ENCODE results near the gene EXOC5.
A peak's percentile ranks its signal among the peaks of the same experiment; 100 is the strongest.

The EXOC5 gene, protein sequence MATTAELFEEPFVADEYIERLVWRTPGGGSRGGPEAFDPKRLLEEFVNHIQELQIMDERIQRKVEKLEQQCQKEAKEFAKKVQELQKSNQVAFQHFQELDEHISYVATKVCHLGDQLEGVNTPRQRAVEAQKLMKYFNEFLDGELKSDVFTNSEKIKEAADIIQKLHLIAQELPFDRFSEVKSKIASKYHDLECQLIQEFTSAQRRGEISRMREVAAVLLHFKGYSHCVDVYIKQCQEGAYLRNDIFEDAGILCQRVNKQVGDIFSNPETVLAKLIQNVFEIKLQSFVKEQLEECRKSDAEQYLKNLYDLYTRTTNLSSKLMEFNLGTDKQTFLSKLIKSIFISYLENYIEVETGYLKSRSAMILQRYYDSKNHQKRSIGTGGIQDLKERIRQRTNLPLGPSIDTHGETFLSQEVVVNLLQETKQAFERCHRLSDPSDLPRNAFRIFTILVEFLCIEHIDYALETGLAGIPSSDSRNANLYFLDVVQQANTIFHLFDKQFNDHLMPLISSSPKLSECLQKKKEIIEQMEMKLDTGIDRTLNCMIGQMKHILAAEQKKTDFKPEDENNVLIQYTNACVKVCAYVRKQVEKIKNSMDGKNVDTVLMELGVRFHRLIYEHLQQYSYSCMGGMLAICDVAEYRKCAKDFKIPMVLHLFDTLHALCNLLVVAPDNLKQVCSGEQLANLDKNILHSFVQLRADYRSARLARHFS

DNA sequence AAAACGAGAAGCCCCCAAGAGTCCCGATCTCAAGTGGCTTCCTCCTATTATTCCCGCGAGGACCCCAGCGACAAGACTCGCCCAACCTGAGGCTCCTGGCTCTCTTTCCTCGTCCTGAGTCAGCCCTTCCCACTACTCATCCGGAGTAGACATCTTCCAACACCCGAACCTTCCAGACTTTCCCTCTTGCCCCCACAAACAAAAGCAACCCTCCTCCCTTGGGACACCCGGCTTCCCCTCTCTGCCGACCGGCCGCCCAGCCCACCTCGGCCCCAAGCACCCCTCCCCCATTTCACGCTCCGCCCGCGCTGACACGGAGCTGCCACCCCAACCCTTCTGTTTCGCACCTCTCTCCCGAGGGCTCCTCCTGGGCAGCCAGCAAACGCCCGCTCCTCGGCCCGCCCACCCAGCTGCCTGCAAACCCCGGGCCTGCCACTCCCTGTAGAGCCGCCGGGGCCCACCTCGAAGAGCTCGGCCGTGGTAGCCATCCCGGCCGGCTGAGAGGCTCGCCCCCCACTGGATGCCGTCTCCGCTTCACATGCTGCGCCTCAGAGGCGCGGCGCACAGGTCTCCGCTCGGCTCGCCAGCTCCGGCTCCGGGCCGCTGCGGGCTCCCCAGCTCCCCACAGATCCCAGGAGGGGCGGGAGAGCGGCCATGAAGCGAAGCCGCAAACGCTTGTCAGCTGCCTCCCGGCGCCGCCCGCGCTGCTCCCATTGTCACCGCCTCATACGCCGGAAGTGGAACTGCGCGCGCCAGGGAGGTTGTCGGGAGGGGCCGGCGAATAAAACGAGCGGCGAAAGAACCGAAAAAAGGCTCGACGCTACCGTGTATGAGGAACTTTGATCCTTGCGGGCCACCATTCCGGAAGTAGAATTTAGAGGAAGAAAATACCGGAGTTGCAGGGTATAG lies at the start of gene EXOC5, which contains the start of gene AP5M1:
TSS of gene EXOC5 (minus strand) at position 745 of the 909 bp plus-strand sequence. CDS start at position 488, 257 bp downstream.
TSS of gene AP5M1 (plus strand) at position 811 of the 909 bp plus-strand sequence. CDS start 344 bp downstream, outside the sequence.
- DNase-seq (ENCODE audit: low read depth in 2 of 2): peak; percentile 77 to 79

DNA sequence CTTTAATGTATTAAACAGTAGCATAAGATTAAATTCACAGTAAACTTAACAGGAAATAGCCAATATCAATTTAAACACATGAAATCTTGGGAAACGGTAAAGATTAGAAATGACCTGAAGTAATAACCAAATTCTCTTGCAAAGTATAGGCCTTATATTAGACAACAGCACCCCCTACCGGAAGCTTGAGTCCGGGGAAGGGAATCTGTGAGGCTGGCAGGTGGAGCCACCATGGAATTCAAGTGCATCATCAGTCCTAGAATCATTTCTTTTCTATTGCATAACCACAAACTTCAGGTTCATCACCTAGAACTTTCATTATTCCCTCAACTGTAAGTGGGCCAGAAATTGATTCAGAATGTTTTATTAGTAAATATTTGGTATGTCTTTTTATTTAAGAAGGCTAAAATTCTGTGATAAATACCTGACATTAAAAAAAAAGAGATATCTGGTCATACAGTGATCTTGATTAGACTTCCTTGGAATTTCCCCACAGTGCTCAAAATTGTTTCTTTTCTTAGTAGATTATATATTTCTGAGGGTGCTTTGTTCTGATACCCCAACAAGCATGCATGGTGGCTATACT lies 48.6 kb upstream of the EXOC5 start:
- DNase-seq (ENCODE audit: low read depth in 2 of 2): peak; percentile 14 to 45

DNA sequence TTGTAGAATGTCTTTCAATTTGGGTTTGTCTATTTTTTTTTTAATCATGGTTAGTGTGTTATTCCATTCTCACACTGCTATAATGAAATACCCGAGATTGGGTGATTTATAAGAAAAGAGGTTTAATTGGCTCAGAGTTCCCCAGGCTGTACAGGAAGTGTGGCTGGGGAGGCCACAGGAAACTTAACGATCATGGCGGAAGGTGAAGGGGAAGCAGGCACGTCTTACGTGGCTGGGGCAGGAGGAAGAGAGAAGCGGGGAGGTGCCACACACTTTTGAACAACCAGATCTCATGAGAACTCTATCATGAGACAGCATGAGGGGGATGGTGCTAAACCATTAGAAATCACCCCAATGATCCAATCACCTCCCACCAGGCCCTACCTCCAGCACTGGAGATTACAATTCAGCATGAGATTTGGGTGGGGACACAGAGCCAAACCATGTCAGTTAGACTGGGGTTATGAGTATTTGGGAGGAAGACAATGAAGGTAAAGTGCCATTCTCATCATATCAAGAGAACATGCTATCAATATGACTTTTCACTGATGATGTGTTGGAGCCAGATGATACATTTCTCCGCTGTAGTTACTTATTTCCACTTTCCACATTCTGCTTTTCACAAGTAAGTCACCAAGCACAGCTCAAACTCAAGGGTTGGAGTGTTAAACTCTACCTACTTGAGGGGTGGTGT lies 45.8 kb upstream of the EXOC5 start:
- DNase-seq (ENCODE audit: low read depth in 2 of 2): no peak

DNA sequence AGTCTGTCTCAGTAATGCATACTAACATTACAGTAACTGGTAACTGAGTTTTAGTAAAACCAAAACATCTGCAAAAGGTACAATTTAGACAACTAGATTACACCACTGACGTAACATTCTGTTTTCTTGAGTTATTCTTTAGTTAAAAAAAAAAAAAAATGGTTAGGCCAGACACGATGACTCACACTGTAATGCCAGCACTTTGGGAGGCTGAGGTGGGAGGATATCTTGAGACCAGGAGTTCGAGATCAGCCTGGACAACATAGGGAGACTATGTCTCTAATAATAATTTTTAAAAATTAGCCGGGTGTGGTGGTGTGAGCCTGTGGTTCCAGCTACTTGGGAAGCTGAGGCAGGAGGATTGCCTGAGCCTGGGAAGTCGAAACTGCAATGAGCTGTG lies 34.2 kb upstream of the EXOC5 start:
- no peak for DNase-seq (ENCODE audit: low read depth in 2 of 2)

DNA sequence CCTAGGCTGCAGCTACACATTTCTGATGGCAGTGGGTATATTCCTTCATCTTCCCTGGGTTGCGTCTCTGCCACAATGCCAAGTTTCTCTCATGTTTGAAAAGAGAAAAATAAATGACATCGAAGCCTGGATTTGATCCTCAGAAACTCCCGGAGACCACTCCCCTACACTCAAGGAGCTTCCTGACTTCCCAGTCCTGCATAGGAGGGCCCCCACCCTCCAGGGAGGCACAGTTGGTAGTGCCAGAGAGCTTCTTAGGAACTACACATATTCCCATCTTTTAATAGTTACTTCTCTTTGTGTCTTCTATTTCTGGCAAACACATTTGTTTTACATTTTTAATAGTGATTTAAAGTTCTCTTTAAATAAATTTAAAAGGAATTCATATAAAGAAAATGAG lies 30.8 kb upstream of the EXOC5 start:
- DNase-seq (ENCODE audit: low read depth in 2 of 2): no peak

DNA sequence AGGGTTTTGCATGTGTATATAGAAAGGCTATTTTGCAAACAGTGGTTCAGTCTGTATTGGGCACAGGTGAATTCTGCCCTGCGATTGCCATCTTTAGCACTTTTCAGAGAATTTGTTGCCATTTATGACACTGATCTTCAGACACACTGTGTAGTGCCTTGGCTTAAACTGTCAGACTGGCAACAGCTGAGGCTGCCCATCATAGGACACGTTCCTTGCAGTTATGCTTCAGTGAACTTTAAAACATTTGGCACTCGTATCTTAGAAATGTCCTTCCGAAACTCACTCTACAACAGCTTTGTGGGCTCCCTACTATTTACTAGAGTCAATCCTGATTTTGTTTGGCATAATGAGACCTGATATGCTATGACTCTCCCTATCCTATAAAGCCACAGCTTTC lies 29.1 kb upstream of the EXOC5 start:
- DNase-seq (ENCODE audit: low read depth in 2 of 2): no peak

DNA sequence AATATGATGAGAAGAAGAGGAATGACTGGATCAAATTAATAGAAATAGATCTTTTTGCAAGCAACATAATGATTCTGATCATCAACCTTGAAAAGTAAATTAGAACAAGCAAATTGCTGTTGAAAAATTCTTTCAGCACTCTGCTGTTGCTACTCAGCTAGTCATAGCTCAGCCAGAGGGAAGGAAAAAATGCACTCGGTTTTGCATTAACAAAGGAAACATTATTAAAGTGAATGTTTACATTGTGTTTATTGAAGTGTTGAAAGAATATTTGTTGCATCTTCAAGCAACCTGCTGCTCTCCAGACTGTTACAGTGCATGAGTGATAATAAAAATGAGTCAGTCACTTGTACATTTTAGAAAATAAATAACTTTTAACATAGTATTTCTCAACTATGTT lies 26.5 kb upstream of the EXOC5 start:
- DNase-seq (ENCODE audit: low read depth in 2 of 2): no peak

DNA sequence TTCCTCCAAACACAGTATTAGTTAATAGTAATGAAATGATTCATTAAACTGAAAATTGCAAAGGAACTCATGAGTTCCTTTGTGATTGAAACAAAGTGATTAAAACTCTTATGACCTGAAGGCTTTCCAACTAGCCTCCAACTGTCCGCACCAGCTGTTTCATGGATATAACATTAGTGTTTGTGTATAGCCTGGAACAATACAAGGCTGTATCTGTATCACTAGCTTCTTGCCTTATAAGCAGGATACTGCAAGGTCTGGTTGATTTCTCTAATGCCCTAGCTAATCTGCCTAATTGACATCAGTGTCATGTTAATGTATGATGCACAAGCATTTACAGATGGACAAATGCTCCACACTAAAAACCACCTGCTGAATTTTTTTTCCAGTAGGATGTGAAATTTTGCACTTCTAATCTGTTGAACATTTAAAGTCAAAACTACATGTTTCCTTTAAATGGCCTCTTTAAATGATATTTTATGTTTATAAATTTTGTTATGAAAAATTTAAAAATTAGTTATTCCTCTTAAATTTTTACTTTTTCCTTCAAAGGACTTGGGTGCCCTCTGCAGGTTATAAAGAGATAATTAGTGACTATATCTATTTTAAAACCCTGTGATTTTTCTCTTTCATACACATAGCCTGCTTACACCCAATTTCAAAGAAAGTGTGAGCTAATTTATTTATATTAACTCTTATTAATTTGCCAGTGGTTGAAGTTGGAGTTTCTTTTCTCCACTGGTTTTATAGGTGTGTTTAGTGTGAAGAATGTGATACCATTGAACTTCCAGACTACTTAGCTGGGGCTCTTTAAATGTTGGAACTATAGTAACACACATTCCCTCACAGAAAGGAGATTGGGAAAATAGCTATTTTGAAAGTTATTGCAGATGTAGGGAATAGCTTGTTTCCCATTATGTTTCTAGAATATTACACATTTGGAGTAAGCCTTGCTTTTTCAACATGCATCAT lies 25.4 kb upstream of the EXOC5 start:
- DNase-seq (ENCODE audit: low read depth in 2 of 2): no peak

DNA sequence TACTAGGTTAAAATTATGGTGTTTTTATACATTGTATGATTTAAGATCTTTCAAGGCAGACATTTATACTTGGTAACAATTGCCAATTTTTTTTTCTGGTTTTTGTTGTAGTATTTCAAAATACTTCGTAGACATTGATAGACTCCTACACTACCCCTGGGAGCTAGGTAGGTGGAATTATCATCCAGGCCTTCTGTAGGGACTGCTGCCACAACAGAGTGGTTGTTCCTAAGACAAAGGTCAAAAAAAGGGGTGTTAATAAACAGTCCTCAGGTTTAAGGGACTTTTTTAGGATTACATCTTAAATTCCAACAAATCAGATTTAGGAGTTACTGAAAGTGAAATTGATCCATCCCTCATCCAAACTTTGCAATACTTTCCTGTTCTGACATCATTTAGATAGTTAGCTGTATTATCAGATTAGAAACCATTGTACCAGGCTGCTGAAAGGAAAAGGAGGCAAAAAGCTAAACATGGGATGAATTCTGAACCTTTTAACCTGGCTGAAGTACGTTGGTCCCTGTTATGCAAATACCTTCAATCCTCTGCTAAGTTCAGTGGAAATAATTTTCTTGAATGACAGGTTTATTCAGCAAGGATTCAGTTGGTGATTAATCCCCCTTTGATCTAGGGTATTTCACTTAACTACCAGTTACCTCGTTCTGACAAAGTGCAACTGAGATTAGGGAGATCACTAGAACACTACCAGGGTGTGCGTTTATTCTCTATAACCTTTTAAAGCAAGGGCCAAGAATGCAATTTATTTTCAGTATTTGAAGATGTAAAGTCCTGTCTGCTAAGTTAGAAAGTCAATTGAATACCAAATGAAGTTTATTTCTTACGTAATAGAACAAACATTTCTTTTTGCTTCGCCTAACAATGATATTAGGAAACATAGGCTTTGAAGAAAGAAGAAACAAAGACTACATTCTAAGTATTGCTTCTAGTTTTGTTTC lies 23.3 kb upstream of the EXOC5 start:
- DNase-seq (ENCODE audit: low read depth in 2 of 2): no peak

DNA sequence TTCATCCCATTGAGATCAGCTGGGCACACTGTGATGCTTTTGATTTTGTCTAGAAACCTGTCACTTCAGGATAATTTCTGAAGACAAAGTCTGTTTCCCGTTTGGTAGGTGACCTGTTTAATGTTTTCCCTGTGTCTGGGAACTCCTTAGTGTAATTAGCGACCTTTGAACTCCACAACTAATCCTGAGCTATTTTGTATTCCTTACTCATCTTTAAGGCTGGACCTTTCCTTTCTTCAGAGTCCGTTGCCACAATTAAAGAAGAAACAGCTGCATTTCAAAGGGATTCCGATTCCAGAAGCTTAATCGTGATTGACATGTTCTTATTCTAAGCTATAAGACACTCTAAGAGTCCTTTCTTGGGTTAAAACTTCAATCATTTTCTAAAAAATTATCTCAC lies 22.0 kb upstream of the EXOC5 start:
- no peak for DNase-seq (ENCODE audit: low read depth in 2 of 2)

DNA sequence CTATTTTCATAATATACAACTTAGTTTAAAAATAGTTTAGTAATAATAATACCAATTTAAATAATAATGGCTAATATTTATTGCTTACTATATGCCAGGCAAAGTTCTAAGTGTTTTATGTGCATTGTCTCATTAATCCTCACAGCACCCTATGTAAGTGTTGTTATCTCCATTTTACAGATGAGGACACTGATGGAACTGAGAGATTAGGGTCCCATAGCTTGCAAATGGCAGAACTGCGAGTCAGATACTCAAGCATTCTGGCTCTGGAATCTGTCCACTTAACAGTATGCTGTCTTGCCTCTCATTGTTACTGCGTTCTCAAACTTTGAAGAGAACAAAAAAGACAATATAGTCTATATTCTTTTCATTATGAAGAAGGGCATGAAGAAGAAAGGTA lies 19.0 kb upstream of the EXOC5 start:
- DNase-seq (ENCODE audit: low read depth in 2 of 2): no peak

DNA sequence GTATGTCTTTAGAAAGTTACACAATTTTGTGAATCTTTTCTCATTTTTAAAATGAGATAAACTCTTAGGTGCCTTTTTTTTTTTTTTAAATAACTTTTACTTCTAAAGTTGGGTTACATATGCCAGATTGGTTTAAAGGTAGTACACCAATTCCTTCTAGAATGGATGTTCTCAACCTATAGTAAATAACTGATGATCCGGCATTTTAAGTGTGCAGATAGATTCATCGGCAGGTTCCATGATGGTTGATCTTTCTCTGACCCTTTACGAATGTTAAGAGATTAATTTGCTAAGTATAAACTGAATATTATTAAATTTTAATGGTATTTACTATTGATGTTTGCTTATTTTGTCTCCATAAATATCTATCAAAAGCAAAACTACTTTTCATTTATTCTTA lies 8.4 kb upstream of the EXOC5 start:
- no peak for DNase-seq (ENCODE audit: low read depth in 2 of 2)

DNA sequence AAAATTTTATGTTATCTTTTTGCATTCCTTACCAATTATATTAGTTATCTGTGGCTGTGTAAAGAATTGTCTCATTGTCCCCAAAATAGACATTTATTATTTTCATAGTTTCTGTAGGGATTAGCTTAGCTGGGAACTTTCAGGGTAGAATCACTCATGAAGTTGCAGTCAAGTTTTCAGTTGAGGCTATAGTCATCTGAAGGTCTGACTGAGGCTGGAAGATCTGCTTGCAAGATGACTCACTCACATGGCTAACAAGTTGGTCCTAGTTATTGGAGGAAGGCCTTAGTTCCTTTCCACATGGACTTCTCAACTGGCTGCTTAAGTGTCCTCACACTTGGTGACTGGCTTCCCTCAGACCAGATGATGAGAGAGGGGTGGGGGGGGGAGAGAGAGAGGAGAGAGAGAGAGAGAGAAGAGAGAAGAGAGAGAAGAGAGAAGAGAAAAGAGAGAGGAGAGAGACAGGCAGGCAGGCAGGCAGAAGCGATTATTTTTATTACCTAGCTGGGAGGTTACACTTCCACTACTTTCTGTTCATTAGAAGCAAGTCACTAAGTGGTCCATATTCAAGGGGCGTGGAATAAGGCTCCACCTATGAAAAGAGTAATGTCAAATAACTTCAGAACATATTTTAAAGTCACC lies 6.4 kb upstream of the EXOC5 start:
- DNase-seq (ENCODE audit: low read depth in 2 of 2): no peak

DNA sequence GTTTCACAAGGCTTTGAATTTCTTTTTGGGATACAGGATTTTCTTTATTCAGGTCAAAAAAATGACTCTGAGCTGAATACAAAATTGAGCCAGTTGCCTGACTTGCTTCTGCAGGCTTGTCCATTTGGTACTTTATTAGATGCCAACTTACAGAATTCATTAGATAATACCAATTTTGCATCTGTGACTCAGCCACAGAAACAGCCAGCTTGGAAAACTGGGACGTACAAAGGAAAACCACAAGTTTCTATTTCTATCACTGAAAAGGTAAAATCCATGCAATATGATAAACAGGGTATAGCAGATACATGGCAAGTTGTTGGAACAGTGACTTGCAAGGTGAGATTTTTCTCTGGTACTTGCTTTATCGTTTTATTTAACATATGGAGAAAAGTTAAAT lies 5.8 kb upstream of the EXOC5 start:
- no peak for DNase-seq (ENCODE audit: low read depth in 2 of 2)

DNA sequence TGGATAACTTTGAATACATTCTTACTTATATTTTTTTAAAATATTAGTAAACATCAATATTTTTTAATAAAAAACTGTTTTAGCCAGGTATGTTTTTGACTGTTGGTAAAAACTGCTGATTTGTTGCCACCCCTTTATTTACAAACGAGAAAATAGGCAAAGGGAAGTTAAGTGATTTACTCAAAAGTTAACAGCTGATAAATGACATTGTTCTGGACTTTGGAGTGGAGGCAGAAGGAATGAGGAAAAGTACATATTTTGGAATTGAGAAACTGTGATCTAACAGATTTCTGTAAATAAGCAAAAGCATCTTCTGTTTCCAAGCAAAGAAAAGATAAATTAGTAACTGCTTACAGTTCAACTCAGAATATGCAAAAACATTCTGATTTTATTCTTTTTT lies 4.5 kb upstream of the EXOC5 start:
- no peak for DNase-seq (ENCODE audit: low read depth in 2 of 2)

DNA sequence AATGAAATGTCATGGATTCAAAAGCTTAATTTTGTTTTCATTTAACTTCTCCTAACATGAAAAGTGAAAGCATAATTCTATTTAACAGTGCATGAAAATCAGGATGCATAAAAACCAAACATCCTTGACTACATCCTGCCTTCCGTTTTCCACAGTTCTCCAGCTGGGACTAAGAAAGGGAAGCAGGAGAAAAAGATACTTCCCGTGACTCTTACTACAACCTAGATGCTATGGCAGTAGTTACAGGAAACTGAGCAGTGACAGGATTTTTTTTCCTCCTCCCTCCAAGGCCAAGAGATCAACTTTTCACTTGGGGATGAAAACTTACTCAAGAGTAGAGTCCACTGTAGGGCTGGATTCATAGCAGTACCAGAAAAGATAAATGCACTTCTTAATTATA lies 2.6 kb downstream of the EXOC5 start:
- DNase-seq (ENCODE audit: low read depth in 2 of 2): no peak

DNA sequence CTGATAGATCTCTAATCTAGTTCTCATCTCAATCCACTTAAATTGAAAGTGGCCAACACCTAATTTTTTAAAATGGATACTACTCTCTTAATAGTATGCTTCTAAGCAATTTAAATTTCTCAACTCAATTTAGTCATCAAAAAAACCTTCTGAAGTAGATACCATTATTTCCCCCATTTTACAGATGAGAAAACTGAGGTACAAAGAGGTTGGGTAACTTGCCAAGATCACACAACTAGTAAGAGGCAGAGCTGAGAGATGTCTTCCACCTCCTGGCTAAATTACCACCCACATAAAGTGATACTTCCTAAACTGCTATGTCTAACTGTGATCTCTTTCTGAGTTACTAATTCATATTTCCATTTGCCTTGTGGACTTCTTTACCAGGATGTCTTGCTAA lies 6.6 kb downstream of the EXOC5 start:
- DNase-seq (ENCODE audit: low read depth in 2 of 2): no peak

DNA sequence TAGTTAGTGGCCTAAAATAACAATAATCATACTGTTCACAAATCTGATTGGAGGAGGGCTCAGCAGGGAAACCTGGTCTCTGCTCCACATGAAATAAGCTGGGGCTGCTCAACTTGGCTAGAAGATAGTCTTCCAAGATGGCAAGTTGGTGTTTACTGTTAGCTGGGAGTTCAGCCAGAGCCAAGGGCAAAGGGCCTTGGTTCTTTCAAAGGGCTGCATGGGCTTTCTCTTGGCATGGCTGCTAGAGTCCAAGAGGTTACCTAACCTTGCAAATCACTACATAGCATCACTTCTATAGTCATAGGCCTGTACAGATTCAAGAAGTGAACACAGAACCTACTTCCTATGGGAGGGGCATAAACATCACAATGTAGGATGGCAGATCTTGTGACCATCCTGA lies 7.1 kb downstream of the EXOC5 start:
- no peak for DNase-seq (ENCODE audit: low read depth in 2 of 2)
